ENCODE measurements around the gene HES7. TPM values are rescaled to one million over a fixed set of nuclear protein-coding genes. Genes with fewer than 3 reads are reported as not detected.

HES7 gene
- total and polyA plus RNA-seq, 9 of the 15 experiments (the other 6 are each of a cell fraction or from before 2014, with no cell fraction given): 0.03 to 1.7 (median 0.14) TPM; not detected in 1

GRCh38 chr17:8167526-8167925 lies 43.6 kb upstream of the HES7 start:
- no peaks in the 10 kb centered on the region for H3K36me3 ChIP-seq (ENCODE audit: control insufficient read depth, insufficient read depth, low read length)
- ATAC-seq (no peak), DNase-seq (ENCODE audit: extremely low read depth in 1 of 4, low spot score in 3 of 4) (no peak), FAIRE-seq (no peak)
- H3K27me3 ChIP-seq (ENCODE audit: control insufficient read depth in 2 of 2, insufficient read depth in 2 of 2, low read length in 2 of 2): no peaks in the 10 kb centered on the region
- no peak overlapping the region for H3K4me3 ChIP-seq
- intact Hi-C loops (cut with micrococcal nuclease): no loop called here
- peaks cover 2% of the 10 kb centered on the region for H3K79me2 ChIP-seq (ENCODE audit: control insufficient read depth, insufficient read depth, low read length)
- H3K9me1 ChIP-seq (ENCODE audit: control insufficient read depth, insufficient read depth, low read length): no peaks in the 10 kb centered on the region
- peaks cover 17 to 45% of the 10 kb centered on the region in 2 experiments for H3K4me1 ChIP-seq (replicated peaks in 1 of 2; ENCODE audit: control insufficient read depth in 2 of 2, insufficient read depth in 2 of 2, low read length in 2 of 2)
- no peaks in the 10 kb centered on the region for H3K9me3 ChIP-seq (replicated peaks; ENCODE audit: control insufficient read depth, insufficient read depth, low read depth, low read length)
- no peak overlapping the region for H3K27ac ChIP-seq (ENCODE audit: extremely low read depth, low read depth, low read length)
- in situ Hi-C loops (cut with MboI): no loop called here
- ChIA-PET CTCF (ENCODE audit: low intra/inter-chr PET ratio) (no interaction called here), POLR2A (interaction anchor here (1.2 kb wide), 1 partner anchor 9 kb away, joined by 4 read pairs; no protein-coding TSS in a partner anchor)
- no peak overlapping the region for H2AFZ ChIP-seq (ENCODE audit: low read depth, low read length)
- TF ChIP-seq KLF13 (tag; IDR thresholded peaks at IDR 0.05; ENCODE audit: borderline replicate concordance, low read depth): no peak
- no peak for TF ChIP-seq DIDO1 (tag; IDR thresholded peaks at IDR 0.05; ENCODE audit: low read depth)
- no peak for TF ChIP-seq ZNF395 (CRISPR knock-in tag; IDR thresholded peaks at IDR 0.05)
- no peak for TF ChIP-seq BRD4 (IDR thresholded peaks at IDR 0.05)
- no peak for TF ChIP-seq HES1 (IDR thresholded peaks at IDR 0.05; ENCODE audit: low read depth)
- no peak for TF ChIP-seq RBM39 (optimal IDR thresholded peaks at IDR 0.05; ENCODE audit: low read depth, low read length)
- no TSS peak for BruUV-seq (replicated peaks)
- no peak overlapping the region for H3K9ac ChIP-seq (ENCODE audit: insufficient read depth in 1 of 2, low read depth in 2 of 2, low read length in 2 of 2)
- no peaks in the 10 kb centered on the region for H4K20me1 ChIP-seq (replicated peaks; ENCODE audit: control insufficient read depth, insufficient read depth, low read length)
- WGBS (ENCODE audit: insufficient coverage, low coverage, missing lambda C conversion rate): 33% methylated on average over 3 of the region's 3 CpGs
- no peak overlapping the region for H3K4me2 ChIP-seq (ENCODE audit: insufficient read depth, low read length)

Data from K562 (cell line).